Measurements from ENCODE around the gene GLIPR1L2.
"Not testable (repeated sequence)": the region's sequence is repeated elsewhere in the genome, so short reads cannot be mapped to it uniquely, and the experiment has no call there.

The GLIPR1L2 gene

DNA sequence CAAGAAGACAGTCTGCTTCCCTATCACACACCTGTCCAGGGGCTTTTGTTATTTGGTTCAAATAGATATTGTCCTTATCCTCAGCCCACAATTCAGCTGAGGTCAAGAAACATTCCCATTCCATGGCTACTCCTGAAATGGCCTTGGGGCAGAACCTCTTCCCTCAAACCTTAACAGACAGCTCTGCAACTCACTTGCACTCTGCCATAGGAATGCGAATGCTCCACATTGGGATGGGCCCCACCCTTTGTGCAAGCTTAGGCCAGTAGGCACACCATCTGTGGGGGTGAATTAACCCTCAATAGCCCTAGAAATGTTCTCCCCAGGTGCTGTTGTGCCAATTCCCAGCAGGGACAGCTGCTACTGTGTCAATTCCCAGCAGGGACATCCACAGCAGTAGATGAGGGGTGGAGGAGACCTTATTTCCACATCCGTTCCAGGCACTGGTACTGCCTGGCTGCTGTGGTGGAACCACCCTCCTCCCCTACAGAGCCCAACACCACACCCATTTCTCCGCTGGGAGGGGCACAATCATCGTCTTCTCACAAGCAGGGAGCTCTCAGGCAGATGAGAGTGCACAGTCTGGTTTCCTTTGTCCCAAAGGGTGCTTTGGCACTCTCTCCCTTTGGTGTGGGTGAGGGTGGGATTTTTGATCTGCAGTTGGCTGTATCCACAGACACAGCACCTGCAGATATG is 47.3 kb downstream of the GLIPR1L2 start:
- peak; percentile 33 for DNase-seq

DNA sequence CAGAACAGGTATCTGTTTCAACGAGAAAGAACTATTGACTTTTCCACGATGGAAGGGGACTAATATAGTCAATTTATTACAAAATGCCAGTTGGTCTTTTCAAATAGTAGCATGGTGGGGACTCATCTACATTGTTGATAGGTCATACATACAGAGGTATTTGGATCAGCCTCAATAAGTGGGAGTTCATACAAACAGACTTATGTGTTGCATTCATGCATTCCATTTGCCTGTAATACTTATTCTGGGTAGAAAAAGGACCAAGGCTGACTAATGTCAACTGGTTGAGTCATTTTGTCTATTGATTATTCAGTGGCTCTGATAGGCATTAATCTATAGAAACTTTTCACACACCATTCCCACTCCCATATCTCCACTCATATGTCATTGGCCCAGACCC is 48.2 kb downstream of the GLIPR1L2 start:
- no peak for DNase-seq

DNA sequence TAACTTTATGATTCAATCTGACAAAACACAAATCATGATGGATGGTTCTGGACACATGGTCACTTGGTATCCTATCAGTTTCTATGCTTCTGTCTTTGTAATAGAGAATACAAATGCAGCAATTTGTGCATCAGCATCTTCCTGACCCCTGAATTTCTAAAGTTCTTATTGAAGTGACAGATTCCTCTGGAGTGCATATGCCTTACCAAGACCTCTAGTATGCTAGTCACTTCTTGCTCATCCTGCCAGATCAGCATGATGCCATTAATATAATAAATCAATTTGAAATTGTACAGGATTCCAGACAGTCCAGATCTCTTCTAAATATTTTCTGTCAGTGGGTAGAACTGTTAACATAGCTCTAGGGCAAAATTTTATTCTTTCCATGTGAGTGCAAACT is 49.0 kb downstream of the GLIPR1L2 start:
- DNase-seq = no peak

DNA sequence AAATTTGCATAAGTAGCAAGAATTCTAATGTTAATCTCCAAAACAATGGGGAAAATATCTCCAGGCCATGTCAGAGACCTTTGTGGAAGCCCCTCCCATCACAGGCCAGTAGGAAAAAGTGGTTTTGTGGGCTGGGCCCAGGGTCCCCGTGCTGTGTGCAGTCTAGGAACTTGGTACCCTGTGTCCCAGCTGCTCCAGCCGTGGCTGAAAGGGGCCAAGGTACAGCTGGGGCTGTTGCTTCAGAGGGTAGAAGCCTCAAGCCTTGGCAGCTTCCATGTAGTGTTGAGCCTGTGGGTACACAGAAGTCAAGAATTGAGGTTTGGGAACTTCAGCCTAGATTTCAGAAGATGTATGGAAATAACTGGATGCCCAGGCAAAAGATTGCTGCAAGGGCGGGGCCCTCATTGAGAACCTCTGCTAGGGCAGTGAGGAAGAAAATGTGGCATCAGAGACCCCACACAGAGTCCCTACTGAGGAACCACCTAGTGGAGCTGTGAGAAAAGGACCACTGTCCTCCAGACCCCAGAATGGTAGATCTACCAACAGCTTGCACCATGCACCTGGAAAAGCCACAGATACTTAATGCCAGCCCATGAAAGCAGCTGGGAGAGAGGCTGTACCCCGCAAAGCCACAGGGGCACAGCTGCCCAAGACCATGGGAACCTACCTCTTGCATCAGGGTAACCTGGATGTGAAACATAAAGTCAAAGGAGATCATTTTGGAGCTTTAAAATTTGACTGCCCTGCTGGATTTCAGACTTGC is 51.0 kb downstream of the GLIPR1L2 start:
- not testable (repeated sequence) for DNase-seq

DNA sequence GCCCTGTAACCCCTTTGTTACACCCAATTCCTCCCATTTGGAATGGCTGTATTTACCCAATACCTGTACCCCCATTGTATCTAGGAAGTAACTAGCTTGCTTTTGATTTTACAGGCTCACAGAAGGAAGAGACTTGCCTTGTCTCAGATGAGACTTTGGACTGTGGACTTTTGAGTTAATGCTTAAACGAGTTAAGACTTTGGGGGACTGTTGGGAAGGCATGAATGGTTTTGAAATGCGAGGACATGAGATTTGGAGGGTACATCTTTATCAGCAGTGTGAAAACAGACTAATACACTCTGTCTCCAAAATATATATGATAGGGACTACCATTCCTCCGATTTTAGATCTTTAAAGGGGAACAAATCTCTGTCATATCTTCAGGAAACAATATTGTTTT is 51.6 kb downstream of the GLIPR1L2 start:
- not testable (repeated sequence) for DNase-seq

DNA sequence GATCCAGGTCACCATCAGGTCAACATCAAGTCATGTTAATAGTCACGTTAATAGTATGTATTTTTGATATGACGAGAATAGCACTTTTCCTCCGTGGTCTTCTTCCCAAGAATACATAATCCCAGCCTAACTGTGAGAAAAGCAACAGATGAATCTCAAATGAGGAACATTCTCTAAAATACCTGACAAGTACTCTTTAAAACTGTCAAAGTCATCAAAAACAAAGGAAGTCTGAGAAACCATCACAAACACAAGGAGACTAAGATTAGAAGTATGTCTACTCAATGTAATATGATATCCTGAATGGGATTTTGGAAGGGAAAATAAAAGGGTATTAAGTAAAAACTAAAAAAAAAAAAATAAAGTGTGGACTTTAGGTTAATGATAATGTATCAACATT is 52.8 kb downstream of the GLIPR1L2 start:
- DNase-seq = no peak

DNA sequence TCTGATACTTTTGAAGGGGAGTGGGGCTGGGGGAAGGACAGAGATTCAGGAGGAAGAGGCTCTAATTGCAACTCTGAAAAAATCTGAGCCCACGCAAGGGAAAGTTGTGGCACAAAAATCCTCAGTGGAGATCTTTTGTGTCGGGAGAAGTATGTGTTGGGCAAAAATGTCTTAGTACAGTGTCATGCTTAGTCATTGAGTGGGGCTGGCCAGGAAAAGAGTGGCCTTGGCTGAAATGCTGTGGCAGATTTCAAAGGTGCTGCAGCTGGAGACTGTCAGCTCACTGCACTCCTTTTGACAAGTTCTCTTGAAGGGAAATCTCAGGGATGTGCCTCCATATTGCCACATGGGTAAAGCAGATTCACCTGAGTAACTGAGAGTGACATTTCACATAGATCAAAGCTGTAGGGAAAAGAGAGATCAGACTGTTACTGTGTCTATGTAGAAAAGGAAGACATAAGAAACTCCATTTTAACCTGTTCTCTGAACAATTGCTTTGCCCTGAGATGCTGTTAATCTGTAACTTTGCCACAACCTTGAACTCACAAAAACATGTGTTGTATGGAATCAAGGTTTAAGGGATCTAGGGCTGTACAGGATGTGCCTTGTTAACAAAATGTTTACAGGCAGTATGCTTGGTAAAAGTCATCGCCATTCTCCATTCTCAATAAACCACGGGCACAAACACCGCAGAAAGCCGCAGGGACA is 53.7 kb downstream of the GLIPR1L2 start:
- DNase-seq = no peak

DNA sequence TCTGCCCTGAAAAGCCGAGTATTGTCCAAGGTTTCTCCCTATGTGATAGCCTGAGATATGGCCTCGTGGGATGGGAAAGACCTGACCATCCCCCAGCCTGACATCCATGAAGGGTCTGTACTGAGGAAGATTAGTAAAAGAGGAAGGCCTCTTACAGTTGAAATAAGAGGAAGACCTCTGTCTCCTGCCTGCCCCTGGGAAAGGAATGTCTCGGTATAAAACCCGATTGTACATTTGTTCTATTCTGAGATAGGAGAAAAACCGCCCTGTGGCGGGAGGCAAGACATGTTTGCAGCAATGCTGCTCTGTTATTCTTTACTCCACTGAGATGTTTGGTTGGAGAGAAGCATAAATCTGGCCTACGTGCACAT is 54.2 kb downstream of the GLIPR1L2 start:
- DNase-seq = not testable (repeated sequence)

DNA sequence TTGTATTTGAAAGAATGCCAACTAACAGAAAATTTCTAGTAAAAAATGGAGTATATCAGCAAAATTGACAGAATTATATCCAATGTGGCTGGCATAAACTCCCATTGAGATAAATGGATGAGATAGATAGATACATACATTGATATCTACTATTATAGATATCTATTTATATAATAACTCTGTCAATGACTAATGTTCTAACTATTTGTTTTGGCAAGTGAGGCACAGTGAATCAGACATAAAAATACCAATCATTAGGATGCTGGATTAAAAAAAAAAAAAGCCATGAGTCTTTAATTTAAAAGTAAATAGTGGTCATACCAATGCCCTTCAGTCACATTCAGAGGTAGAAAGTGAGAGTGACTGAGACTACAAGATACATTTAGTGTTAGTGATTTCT is 56.0 kb downstream of the GLIPR1L2 start:
- DNase-seq = no peak

DNA sequence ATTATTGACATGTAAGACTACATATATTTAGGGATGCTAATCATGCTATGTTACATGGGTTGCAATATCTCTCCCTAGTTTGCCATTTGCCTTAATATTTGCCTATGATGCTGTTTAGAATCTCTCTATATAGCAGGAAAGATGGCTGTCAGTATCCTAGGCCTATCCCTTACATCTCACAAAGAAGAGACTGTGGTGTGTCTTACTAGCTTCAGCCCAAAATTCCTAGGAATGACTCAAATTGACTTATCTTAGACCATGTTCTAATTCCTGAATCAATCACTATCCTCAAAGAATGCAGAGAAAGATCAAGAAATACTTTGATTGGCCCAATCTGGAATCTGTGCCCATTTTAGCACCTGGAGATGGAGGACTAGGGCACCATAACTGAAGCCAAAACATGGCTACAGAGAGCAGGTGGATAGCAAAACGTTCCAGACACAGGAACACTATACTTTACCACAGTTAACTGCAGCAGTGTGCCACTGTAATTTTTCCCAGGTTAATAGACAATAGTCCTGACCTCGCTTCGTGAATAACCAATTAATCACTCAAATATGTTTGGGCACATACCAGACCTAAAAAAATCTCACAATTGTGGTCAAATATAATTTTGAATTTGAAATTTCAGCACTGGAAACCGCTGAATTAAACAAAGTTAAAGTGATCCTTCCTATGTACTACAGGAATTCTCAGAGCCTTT is 57.0 kb downstream of the GLIPR1L2 start:
- no peak for DNase-seq

DNA sequence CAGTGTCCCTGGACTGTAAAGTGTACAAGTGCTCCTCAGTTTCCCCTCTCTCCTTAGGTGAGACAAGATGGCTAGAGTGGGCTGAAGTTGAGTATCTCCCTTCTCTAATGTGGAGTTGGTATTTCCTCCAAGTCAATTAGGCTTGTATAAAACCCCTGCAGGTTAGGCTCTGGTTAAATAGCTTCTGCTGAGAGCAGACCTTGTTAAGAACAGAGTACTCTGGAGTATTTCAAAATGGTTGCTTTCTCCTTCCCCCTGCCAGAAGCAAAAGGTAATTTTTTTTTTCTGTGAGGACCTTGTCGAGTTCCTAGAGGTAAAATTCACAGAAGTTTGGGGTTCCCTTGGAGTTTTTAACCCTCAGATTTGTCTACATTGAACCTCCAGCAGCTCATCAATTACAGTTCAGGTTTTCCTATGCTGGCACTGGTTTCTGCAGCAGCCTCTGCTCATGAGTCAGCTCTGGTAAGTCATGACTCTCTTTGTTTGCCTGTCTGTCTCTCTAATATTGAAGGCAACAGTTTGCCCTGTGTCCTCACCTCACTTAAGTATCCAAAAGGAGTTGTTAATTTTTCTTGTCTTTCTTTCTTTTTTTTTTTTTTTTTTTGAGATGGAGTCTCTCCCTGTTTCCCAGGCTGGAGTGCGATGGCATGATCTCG is 61.9 kb downstream of the GLIPR1L2 start:
- no peak for DNase-seq

DNA sequence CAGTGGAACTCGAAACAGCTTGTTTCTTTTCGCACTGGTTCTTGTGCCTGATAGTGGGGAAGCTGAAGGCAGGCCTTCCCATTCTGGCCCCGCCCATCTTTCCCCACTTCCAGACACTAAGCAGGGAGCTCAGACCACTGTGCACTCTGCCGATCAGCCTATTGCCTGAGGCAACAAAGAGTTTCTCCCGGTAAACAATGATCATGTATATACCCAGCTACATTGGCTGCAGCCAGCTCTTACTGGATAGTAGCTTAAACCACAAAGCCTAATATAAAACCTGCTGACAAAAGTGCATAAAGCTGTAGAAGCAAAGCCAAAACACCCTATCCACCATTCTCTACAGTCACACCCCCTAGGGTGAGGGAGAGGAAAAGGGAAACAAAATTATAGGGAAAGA is 65.0 kb downstream of the GLIPR1L2 start:
- no peak for DNase-seq

DNA sequence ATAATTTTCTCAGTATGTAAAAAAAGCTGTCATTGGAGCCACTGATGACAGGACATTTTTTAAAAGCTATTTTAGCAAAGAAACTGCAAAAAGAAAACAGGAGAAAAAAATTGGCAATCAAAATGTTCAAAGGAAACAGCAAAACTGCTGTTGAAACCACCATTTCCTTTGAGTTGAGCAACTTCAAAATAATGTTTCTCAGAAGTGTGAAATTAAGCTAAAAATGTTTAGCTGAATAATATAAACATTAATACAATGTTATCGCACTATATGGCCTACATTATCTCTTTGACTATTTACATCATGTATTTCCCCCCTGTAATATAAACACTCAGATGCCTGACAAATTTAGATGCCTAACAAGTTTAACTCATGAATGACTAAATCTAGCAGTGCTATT is 66.3 kb downstream of the GLIPR1L2 start:
- DNase-seq = no peak

DNA sequence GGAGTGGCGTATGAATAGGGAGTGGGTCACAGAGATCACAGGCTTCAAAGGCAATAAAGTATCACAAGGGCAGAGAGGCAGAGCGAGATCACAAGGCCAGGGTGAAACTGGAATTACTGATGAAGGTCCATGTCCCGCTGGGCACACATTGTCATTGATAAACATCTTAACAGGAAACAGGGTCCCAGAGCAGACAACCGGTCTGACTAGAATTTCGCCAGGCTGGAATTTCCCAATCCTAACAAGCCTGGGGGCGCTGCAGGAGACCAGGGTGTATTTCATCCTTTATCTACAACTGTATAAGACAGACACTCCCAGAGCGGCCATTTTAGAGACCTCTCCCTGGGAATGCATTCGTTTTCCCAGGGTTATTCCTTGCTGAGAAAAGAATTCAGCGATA is 67.0 kb downstream of the GLIPR1L2 start:
- not testable (repeated sequence) for DNase-seq

DNA sequence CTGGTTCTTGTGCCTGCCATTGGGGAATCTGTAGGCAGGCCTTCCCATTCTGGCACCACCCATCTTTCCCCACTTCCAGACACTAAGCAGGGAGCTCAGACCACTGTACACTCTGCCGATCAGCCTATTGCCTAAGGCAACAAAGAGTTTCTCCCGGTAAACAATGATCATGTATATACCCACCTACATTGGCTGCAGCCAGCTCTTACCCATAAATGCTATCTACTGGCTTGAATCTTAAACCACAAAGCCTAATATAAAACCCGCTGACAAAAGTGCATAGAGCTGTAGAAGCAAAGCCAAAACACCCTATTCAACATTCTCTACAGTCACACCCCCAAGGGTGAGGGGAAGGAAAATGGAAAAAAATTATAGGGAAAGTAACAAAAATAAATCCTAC is 68.9 kb downstream of the GLIPR1L2 start:
- no peak for DNase-seq

DNA sequence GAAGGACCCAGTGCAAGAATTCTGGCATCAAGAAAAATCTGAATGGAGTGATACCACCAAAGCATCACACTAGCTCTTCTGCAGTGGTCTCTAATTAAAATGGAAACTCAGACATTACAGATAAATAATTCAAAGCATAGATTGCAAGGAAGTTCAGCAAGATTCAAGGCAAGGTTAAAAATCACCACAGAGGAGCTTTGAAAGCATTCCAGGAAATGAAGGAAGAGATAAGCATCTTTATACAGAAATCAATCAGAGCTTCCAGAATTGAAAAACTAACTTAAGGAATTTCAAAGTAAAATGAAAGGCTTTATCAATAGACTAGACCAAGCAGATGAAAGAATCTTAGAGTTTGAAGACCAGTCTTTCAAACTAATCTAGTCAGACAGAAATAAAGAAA is 69.3 kb downstream of the GLIPR1L2 start:
- no peak for DNase-seq

DNA sequence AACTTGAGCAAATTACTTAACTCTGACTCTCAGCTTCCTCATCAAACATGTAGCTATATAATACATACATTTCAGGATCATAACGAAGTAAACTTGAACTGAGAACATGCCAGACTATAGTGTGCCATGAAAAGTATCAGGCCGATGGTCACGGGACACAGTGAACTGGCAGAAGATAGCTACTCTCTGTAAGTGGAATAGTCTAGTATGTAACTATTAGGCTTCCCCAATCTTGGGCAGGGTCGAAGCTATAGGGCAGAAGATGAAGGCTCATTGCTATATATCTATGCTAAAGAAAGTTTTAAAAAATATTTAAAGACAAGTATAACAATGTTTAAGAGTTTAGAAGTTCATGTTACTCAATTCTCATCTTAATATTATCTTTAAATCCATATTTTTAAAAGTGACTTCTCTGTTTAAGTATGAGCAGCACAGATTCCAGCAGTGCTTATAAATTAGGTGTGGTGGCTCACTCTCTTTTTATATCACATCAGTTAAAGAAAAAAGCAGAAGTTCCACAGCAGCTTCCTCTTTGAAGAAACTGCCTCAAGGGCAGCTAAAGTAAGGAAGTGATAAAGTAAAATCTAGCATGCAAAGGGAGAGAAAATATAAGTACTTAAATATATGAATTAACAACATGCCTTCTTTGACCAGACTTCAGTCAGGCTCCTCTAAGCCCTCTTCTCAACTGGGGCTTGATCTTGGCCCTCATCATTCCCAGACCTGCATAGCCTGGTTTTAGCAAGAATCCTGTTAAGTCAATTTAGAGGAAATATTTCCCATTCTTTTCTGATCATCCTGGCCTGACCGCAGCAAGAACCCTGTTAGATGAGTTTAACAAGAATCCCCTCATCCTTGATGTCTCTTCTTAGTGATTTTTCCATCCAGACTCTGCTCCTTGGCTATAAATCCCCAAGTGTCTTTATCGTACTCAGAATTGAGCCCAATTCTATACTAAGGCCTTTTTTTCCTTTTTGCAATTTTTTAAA is 81.3 kb downstream of the GLIPR1L2 start:
- no peak for DNase-seq

DNA sequence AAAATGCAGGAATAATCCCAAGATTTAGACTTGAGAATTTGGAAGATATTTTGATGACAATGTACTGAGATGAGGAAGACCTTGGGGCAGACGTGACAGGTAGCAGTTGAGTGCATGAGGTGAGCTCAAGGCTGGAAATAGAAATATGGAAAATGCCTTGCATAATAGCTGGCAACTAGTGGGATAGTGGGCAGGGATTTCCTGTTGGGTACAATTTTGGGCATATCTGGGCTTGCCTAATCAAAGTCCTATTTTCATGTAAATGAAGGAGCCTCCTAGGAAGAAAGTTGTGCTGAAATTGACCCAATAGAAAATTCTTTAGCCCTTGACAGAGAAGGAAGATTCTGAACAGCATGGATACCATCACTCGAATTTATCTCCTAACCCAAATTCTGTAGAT is 83.2 kb downstream of the GLIPR1L2 start:
- DNase-seq = no peak

DNA sequence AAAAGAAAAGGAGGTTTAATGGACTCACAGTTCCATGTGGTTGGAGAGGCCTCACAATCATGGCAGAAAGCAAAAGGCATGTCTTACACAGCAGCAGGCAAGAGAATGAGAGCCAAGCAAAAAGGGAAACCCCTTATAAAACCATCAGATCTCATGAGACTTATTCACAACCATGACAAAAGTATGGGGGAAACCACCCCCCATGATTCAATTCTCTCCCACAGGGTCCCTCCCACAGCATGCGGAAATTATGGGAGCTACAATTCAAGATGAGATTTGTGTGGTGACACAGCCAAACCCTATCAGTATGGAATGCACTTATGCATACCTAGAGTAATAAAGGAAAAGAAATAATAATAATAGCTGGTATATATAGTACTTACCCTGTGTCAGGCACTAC is 85.2 kb downstream of the GLIPR1L2 start:
- no peak for DNase-seq

DNA sequence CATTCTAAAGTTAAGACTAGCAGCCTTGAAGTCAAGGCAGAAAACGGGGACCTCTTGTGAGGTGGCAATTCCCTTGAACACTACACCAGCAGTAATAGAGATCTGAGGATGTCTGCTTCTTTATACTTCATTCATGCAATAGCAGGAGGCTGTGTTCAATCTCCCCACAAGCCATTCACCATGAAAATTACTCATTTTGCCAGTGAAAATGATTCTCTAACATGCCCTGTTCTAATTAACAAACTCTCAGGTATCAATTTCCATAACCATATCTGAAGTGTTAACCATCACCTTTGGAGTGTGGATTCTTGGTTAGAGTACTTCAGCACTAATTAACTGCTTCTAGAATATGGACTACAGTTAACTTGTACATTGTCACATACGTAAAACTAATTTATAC is 86.2 kb downstream of the GLIPR1L2 start:
- DNase-seq = no peak

DNA sequence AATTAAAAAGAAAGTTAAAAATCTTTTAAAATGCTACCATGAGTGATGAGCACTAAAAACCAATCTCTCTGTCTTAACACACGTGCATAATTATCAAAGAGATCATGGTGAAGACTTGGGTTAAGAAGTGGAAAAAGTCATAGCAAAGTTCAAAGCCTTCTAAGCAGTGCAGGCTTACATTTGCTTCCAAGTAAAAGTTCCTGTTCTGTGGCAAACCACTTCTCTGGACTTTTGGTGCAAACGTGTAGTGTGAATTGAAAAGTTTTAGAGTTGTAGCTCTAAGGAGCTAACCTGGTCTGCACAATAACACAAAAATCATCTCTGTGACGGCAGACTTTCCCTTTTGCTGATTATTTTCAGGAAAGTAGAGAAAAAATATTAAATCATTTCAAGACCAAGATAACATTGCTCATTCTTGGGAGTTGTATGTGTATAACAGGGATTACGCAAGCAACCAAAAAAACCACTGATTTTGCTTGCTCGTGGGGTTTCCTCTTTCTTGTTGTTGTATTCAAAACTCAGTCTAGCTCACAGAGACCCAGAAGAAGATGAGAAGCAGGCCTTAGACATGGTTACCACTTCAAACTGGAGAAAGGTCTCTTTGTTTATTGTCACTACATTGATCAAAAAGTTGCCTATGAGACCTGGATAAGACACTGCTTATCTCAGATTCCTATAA is 87.4 kb downstream of the GLIPR1L2 start:
- peak; percentile 48 for DNase-seq

Measured in CD4-positive, alpha-beta T cell treated with Interleukin-6 for 4 hours (primary cell).